ENCODE data around the gene NR2F2.

The NR2F2 gene

DNA sequence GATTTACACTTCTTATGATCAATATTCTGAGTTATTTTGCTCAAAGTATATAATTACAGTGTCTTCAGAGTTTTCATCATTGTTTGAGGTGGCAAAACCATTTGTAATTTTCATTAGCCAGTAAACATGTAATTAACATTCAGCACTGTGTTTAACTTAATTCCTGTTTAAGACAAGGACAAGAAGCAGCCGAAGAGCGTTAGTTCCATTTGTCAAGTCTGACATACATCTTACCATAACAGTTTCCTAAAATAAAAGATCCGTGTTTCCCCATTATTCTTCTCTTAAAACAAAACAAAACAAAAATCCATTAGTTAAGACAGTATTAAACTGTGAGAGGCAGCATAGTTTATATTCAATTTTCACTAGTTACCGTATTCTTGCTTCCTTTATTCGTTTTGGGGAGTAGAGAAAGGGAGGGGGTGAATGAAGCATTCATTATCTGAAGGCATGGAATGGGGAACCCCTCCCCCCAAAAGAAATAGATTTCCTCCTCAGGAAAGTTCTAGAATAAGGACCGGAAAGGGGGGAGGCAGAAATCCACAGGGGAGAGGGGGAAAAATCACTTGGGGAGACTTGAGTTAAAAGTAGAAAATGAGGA is 5.5 kb upstream of the NR2F2 start:
- ChIA-PET CTCF (interaction anchor here (0.8 to 4.0 kb wide), 2 partner anchors 30 to 40 kb away, joined by 3 to 56 read pairs; no protein-coding TSS in a partner anchor), POLR2A (interaction anchor here (0.6 kb wide), 1 partner anchor 11 kb away, joined by 3 read pairs; no protein-coding TSS in a partner anchor)
- DNase-seq (ENCODE audit: low read depth, low spot score) = no peak
- TF ChIP-seq, protein P1, sequence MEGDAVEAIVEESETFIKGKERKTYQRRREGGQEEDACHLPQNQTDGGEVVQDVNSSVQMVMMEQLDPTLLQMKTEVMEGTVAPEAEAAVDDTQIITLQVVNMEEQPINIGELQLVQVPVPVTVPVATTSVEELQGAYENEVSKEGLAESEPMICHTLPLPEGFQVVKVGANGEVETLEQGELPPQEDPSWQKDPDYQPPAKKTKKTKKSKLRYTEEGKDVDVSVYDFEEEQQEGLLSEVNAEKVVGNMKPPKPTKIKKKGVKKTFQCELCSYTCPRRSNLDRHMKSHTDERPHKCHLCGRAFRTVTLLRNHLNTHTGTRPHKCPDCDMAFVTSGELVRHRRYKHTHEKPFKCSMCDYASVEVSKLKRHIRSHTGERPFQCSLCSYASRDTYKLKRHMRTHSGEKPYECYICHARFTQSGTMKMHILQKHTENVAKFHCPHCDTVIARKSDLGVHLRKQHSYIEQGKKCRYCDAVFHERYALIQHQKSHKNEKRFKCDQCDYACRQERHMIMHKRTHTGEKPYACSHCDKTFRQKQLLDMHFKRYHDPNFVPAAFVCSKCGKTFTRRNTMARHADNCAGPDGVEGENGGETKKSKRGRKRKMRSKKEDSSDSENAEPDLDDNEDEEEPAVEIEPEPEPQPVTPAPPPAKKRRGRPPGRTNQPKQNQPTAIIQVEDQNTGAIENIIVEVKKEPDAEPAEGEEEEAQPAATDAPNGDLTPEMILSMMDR (IDR thresholded peaks at IDR 0.05; ENCODE audit: insufficient read depth, low read length, missing control alignments) = no peak
- peak overlapping the region; percentile 77 for H3K4me3 ChIP-seq (ENCODE audit: low read depth, low read length)

DNA sequence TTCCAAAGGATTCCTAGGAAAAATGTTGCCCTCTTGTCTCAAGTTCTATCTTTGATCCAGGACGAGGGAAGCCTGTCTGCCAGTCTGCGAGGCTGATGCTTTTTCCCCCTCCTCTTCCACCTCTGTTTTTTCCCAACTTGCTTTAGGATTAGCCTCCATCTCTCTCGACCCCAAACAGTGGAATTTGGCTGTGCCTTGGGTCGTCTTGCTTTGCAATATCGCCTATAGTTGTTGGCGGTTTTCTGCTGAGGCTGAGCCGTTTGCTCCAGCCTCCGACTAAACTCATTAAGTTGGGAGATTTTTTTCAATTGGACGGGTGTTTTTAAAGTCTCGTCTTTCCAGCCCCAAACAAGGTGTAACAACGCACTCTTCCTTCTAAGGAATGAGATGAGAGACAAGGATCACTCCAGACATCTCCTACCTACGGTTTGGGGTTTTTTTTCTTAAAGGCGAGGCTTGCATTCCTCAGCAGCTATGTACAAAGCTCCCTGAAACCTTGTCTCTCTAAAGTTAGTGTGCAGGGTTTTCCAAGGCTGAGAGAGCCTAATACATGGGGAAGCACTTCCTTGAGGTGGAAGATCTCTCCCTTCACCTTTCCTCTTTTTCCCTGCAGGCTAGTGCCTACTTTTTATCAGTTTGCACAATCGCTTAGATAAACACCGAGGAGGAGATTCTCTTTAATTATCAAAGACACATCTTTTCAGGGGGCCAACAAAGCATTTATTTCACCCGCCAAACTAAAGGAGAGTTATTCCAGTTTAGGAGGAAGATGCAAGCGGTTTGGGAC is 4.8 kb upstream of the NR2F2 start:
- ChIA-PET CTCF (interaction anchor here (0.8 to 4.6 kb wide), 7 partner anchors 11 to 217 kb away, joined by 3 to 56 read pairs (median 31); no protein-coding TSS in a partner anchor), POLR2A (interaction anchor here (0.6 kb wide), 1 partner anchor 10 kb away, joined by 3 read pairs; no protein-coding TSS in a partner anchor)
- TF ChIP-seq, protein P1 (IDR thresholded peaks at IDR 0.05; ENCODE audit: insufficient read depth, low read length, missing control alignments) = no peak
- DNase-seq (ENCODE audit: low read depth, low spot score) = no peak
- H3K4me3 ChIP-seq (ENCODE audit: low read depth, low read length) = peak overlapping the region; percentile 77

DNA sequence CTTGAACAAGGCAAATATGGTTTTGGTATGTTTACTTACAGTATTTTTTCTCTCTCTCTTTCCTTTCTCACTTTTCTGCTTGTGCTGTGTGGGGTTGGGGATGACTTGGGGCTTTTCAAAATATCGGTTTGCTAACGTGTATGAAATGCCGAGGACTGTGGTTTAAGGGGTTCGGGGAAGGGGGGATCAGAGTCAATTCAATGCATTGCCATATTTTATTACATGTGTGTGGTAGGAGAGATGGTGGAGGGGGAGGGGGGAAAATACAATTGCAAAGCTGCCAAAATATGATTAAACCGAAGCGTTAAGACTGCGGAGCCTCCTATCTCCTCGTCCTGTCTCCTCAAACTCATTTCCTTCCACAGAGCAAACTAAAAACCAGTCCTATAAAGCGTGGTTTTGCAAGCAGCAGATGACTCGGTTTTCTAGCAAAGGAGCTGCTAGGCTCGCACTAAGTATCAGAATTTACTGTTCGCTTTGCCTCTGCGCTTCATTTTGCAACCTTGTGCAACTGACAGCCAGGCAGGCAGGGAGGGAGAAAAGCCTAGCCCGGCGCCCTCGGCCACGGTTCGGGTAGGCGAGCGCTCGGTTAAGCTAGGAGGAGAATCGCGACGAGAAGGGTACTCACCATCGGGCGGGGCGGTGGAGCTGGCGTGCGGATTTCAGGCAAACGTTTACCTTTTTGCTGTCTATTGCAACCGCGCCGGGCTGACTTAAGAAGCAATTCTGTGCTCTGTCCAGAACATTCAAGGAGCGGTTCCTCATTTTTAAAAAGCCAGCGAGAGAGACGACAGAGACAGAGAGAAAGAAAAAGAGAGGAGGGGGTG is 4.0 kb upstream of the NR2F2 start:
- DNase-seq (ENCODE audit: low read depth, low spot score) = no peak
- POLR2A ChIA-PET = interaction anchor here (0.6 to 2.6 kb wide), 9 partner anchors 10 to 1067 kb away, joined by 3 to 13 read pairs (median 5); no protein-coding TSS in a partner anchor
- CTCF ChIA-PET = interaction anchor here (0.7 to 4.6 kb wide), 36 partner anchors 9 to 1968 kb away, joined by 3 to 56 read pairs (median 4); no protein-coding TSS in a partner anchor
- H3K4me3 ChIP-seq (ENCODE audit: low read depth, low read length) = peak overlapping the region; percentile 77
- TF ChIP-seq, protein P1 (IDR thresholded peaks at IDR 0.05; ENCODE audit: insufficient read depth, low read length, missing control alignments) = no peak

DNA sequence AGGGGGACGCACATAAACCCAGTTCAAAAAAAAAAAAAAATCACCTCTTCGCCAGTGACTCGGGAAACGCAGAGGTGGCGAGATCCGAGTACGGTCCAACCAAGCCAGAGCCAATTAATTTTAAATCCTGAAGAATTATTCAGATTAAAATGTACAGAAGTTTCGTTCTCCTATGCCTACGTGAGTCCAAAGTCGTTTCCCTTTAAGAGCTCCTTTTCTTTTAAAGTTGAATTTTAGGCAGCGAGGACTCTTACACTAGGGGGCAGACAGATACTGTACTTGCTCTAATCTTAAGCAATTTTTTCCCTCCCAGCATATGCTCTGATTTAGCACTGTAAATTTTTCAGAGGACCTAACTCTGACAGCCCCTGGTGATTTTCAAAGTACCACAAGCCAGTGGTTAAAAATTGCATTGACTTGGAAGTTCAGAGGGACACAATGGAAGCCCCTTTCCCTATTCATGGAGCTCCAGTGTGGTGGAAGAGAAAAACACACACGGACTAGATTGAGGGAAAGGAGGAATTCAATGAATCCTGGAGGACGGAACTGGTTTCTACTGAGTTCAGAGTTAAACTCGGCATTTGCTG is 3.3 kb upstream of the NR2F2 start:
- peak; percentile 65 for DNase-seq (ENCODE audit: low read depth, low spot score)
- POLR2A ChIA-PET = interaction anchor here (0.6 to 2.6 kb wide), 10 partner anchors 9 to 1193 kb away, joined by 3 to 13 read pairs (median 4); no protein-coding TSS in a partner anchor
- TF ChIP-seq, protein P1 (IDR thresholded peaks at IDR 0.05; ENCODE audit: insufficient read depth, low read length, missing control alignments) = peak; percentile 62
- H3K4me3 ChIP-seq (ENCODE audit: low read depth, low read length) = peak overlapping the region; percentile 77
- CTCF ChIA-PET = interaction anchor here (0.6 to 4.6 kb wide), 40 partner anchors 7 to 1967 kb away, joined by 3 to 56 read pairs (median 4); no protein-coding TSS in a partner anchor

GRCh38 chr15:96328181-96328876 is 2.2 kb upstream of the NR2F2 start:
- ChIA-PET CTCF (interaction anchor here (0.6 to 4.6 kb wide), 18 partner anchors 8 to 1070 kb away, joined by 3 to 56 read pairs (median 10); no protein-coding TSS in a partner anchor), POLR2A (interaction anchor here (0.8 to 2.6 kb wide), 3 partner anchors 13 to 1194 kb away, joined by 3 to 13 read pairs (median 3); no protein-coding TSS in a partner anchor)
- no peak for DNase-seq (ENCODE audit: low read depth, low spot score)
- TF ChIP-seq, protein P1 (IDR thresholded peaks at IDR 0.05; ENCODE audit: insufficient read depth, low read length, missing control alignments) = no peak
- peak overlapping the region; percentile 77 for H3K4me3 ChIP-seq (ENCODE audit: low read depth, low read length)
